ENCODE data around the gene CST9. TPM values are rescaled to one million over a fixed set of nuclear protein-coding genes. Genes with fewer than 3 reads are reported as not detected.
A peak's percentile ranks its signal among the peaks of the same experiment; 100 is the strongest.

The CST9 gene
- total and polyA plus RNA-seq, 2 of the 13 experiments (the other 11 are each of a cell fraction or from before 2014, with no cell fraction given) = 0.07 TPM; not detected in 1

DNA sequence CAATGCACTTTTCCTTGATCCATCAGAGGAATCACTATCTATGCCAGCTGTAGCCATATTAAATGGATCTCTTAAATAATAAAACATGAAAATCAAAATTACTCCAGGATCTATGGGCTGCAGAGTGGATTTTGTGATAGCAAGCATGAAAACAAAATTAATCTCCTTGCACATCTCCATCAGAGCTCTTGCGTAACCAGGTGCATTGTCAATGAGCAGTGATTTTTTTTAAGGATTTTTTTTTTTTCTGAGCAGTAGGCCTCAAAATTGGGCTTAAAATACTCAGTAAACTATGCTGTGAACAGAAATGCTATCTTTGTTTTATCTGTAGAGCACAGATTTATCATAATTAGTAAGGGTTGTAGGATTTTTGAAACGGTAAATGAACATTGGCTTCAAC lies 43.5 kb upstream of the CST9 start:
- Histone ChIP-seq H4K20me1 (ENCODE audit: insufficient read depth, low read length) (no peaks in the 10 kb centered on the region), H3K27me3 (ENCODE audit: control insufficient read depth in 1 of 2, insufficient read depth in 2 of 2, low read length in 2 of 2) (no peaks in the 10 kb centered on the region), H3K27ac (ENCODE audit: extremely low read length, insufficient read depth, low read length) (no peak overlapping the region), H2AFZ (ENCODE audit: low read length) (no peak overlapping the region), H3K4me2 (ENCODE audit: low read depth, low read length) (no peak overlapping the region), H3K9me3 (ENCODE audit: low read length) (no peaks in the 10 kb centered on the region), H3K9ac (ENCODE audit: insufficient read depth, low read depth, low read length) (no peak overlapping the region), H3K4me3 (replicated peaks in 1 of 3; ENCODE audit: insufficient read depth in 1 of 3, low read depth in 2 of 3, low read length in 3 of 3) (no peak overlapping the region), H3K36me3 (replicated peaks in 1 of 2; ENCODE audit: control insufficient read depth in 1 of 2, insufficient read depth in 2 of 2, low read length in 2 of 2) (no peaks in the 10 kb centered on the region), H3K4me1 (ENCODE audit: insufficient read depth, low read length) (peaks cover 49% of the 10 kb centered on the region), H3K79me2 (ENCODE audit: insufficient read depth, low read length) (no peaks in the 10 kb centered on the region)
- ATAC-seq (no peak), FAIRE-seq (no peak), DNase-seq (ENCODE audit: low spot score) (no peak)
- no TSS peak for BruUV-seq (replicated peaks)
- in situ Hi-C loops (cut with HindIII; ENCODE audit: extremely low pct_ligation_motif_present, low pct_unique_long_range_greater_than_20kb) (no loop called here), intact Hi-C loops (cut with micrococcal nuclease; ENCODE audit: unreplicated experiment) (no loop called here)
- ChIA-PET POLR2A (interaction anchor here (1.3 to 3.4 kb wide), 6 partner anchors 11 to 1220 kb away, joined by 4 to 82 read pairs (median 8); partner anchors contain the start of genes CST3 and NXT1), CTCF (ENCODE audit: low intra/inter-chr PET ratio, low total read pairs) (no interaction called here)
- TF ChIP-seq SETDB1 (CRISPR knock-in tag; IDR thresholded peaks at IDR 0.05; ENCODE audit: borderline replicate concordance) (no peak), CEBPG (CRISPR knock-in tag; IDR thresholded peaks at IDR 0.05) (peak; percentile 57), ZBTB3 (CRISPR knock-in tag; IDR thresholded peaks at IDR 0.05; ENCODE audit: borderline replicate concordance, low read depth) (no peak), MBNL3 (CRISPR knock-in tag; conservative IDR thresholded peaks at IDR 0.05) (no peak), CEBPB (IDR thresholded peaks at IDR 0.05; ENCODE audit: borderline replicate concordance, low read depth, low read length) (peak; percentile 84), ERF (CRISPR knock-in tag; IDR thresholded peaks at IDR 0.05) (no peak), CREB1 (IDR thresholded peaks at IDR 0.05) (no peak), CREB1 (CRISPR knock-in tag; IDR thresholded peaks at IDR 0.05) (no peak), NFATC3 (CRISPR knock-in tag; IDR thresholded peaks at IDR 0.05) (no peak), GFI1 (CRISPR knock-in tag; IDR thresholded peaks at IDR 0.05; ENCODE audit: borderline replicate concordance) (peak; percentile 83; the same call in 1 of the 2 replicates)
- TF ChIP-seq, protein P1, sequence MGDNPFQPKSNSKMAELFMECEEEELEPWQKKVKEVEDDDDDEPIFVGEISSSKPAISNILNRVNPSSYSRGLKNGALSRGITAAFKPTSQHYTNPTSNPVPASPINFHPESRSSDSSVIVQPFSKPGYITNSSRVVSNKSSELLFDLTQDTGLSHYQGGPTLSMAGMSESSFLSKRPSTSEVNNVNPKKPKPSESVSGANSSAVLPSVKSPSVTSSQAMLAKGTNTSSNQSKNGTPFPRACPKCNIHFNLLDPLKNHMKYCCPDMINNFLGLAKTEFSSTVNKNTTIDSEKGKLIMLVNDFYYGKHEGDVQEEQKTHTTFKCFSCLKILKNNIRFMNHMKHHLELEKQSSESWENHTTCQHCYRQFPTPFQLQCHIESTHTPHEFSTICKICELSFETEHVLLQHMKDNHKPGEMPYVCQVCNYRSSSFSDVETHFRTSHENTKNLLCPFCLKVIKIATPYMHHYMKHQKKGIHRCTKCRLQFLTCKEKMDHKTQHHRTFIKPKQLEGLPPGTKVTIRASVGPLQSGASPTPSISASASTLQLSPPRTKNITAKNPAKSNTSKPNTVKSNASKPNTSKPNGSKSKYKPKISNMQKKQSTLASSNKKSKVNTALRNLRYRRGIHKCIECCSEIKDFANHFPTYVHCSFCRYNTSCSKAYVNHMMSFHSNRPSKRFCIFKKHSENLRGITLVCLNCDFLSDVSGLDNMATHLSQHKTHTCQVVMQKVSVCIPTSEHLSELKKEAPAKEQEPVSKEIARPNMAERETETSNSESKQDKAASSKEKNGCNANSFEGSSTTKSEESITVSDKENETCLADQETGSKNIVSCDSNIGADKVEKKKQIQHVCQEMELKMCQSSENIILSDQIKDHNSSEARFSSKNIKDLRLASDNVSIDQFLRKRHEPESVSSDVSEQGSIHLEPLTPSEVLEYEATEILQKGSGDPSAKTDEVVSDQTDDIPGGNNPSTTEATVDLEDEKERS (CRISPR knock-in tag; IDR thresholded peaks at IDR 0.05) = no peak
- TF ChIP-seq, protein P2, sequence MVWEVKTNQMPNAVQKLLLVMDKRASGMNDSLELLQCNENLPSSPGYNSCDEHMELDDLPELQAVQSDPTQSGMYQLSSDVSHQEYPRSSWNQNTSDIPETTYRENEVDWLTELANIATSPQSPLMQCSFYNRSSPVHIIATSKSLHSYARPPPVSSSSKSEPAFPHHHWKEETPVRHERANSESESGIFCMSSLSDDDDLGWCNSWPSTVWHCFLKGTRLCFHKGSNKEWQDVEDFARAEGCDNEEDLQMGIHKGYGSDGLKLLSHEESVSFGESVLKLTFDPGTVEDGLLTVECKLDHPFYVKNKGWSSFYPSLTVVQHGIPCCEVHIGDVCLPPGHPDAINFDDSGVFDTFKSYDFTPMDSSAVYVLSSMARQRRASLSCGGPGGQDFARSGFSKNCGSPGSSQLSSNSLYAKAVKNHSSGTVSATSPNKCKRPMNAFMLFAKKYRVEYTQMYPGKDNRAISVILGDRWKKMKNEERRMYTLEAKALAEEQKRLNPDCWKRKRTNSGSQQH (CRISPR knock-in tag; IDR thresholded peaks at IDR 0.05; ENCODE audit: low read depth) = no peak
- 73% methylated on average over 2 of the region's 2 CpGs for WGBS (ENCODE audit: low lambda C conversion rate)

Measured in HepG2 (cell line).